Measurements from ENCODE around the gene C4orf36.

Gene C4orf36

DNA sequence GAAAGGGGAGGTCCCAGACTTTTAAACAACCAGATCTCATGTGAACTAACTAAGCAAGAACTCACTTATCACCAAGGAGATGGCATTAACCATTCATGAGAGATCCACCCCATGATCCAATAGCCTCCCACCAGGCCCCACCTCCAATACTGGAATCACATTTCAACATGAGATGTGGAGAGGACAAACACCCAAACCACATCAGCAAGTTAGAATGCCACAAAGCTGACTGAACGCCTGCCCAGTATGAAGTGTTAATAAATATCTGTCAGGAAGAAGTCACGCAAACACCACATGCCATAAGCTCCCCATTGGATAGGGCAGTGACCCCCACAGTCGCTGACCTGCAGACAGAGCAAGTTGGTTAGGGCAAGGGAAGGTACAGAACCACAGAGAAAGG is 57.3 kb downstream of the C4orf36 start:
- no peak overlapping the region for H3K4me3 ChIP-seq (ENCODE audit: low read depth, low read length)
- DNase-seq (ENCODE audit: low read depth): no peak
- TF ChIP-seq MYC (IDR thresholded peaks at IDR 0.05; ENCODE audit: low read depth, low read length) (no peak), MAX (IDR thresholded peaks at IDR 0.05; ENCODE audit: low read depth, low read length) (no peak), POLR2A (IDR thresholded peaks at IDR 0.05; ENCODE audit: extremely low read depth, insufficient read length) (no peak), CTCF (IDR thresholded peaks at IDR 0.05; ENCODE audit: low read depth, low read length) (no peak)

DNA sequence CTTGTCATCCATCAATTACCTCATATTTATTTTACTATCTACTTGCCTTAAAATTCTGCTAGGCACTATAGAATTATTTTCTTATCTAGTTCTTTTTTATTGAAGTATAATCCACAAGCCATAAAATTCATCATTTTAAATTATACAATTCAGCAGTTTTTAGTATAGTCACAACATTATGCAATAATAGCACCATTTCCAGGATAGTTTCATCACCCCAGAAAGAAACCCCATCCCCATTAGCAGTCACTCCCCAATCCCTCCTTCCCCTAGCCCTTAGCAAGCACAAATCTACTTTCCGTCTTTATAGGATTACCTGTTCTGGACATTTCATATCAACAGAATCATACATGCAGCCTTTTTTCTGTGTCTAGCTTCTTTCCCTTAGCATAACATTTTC is 58.6 kb downstream of the C4orf36 start:
- DNase-seq (ENCODE audit: low read depth): no peak
- no peak overlapping the region for H3K4me3 ChIP-seq (ENCODE audit: low read depth, low read length)
- no peak for TF ChIP-seq MAX (IDR thresholded peaks at IDR 0.05; ENCODE audit: low read depth, low read length)
- TF ChIP-seq CTCF (IDR thresholded peaks at IDR 0.05; ENCODE audit: low read depth, low read length): no peak
- TF ChIP-seq MYC (IDR thresholded peaks at IDR 0.05; ENCODE audit: low read depth, low read length): no peak
- no peak for TF ChIP-seq POLR2A (IDR thresholded peaks at IDR 0.05; ENCODE audit: extremely low read depth, insufficient read length)

- no peak for DNase-seq (ENCODE audit: low read depth)
- H3K4me3 ChIP-seq (ENCODE audit: low read depth, low read length): no peak overlapping the region
- TF ChIP-seq MAX (IDR thresholded peaks at IDR 0.05; ENCODE audit: low read depth, low read length) (no peak), POLR2A (IDR thresholded peaks at IDR 0.05; ENCODE audit: extremely low read depth, insufficient read length) (no peak), MYC (IDR thresholded peaks at IDR 0.05; ENCODE audit: low read depth, low read length) (no peak), CTCF (IDR thresholded peaks at IDR 0.05; ENCODE audit: low read depth, low read length) (no peak)
Measured at GRCh38 chr4:86831262-86832130, 60.7 kb downstream of the C4orf36 start.
